Activated CD4-positive, alpha-beta T cell treated with anti-CD3 and anti-CD28 coated beads, Interleukin-2, amount 10 ng/mL, durations not matched to agents 7 days and 5 days (primary cell): ENCODE results near the gene ZNF511. TPM values are rescaled to one million over a fixed set of nuclear protein-coding genes. Genes with fewer than 3 reads are reported as not detected.
"Not testable (repeated sequence)": the region's sequence is repeated elsewhere in the genome, so short reads cannot be mapped to it uniquely, and the experiment has no call there.

ENCODE experiments used
- CTCF ChIA-PET: fragments of 350-600 bp; sonication (Branson Sonifier 250); formaldehyde crosslinking; loops from one replicate; lab custom pipeline; 2021; ENCODE audit warnings: antibody characterized with exemption; lab: Charles Lee
- POLR2A ChIA-PET: fragments of 350-600 bp; sonication (Branson Sonifier 250); formaldehyde crosslinking; loops from one replicate; lab custom pipeline; 2021; ENCODE audit warnings: antibody characterized with exemption; lab: Charles Lee
- DNase-seq: peaks from one replicate; pipeline ENCODE4 v3.0.0-alpha.2; 2020
- H3K27ac Mint-ChIP-seq: one replicate; pipeline ENCODE4 v1.8.0; 2021; ENCODE audit warnings: mild to moderate bottlenecking, moderate library complexity, mixed read lengths
- H3K27me3 Mint-ChIP-seq: one replicate; pipeline ENCODE4 v1.8.0; 2021; ENCODE audit warnings: mixed read lengths
- H3K36me3 Mint-ChIP-seq: one replicate; pipeline ENCODE4 v1.8.0; 2021; ENCODE audit warnings: low read depth, mixed read lengths
- H3K4me1 Mint-ChIP-seq: one replicate; pipeline ENCODE4 v1.8.0; 2021; ENCODE audit warnings: mixed read lengths
- H3K4me3 Mint-ChIP-seq: one replicate; pipeline ENCODE4 v1.8.0; 2021; ENCODE audit warnings: mild to moderate bottlenecking, moderate library complexity, mixed read lengths
- H3K9me3 Mint-ChIP-seq: one replicate; pipeline ENCODE4 v1.8.0; 2021; ENCODE audit warnings: mixed read lengths
- total RNA-seq, 2 experiments: library from RNA; stranded (reverse); gene quantifications; one replicate each; pipeline ENCODE4 v1.2.3, GENCODE V29; 2021

The ZNF511 gene
- total RNA-seq, 2 experiments from 2014 or later: 54.5 to 59.7 TPM

- CTCF ChIA-PET: no interaction called here
Observed at GRCh38 chr10:133313192-133313591, 4.5 kb downstream of the ZNF511 start.

GRCh38 chr10:133314911-133315310, 6.2 kb downstream of the ZNF511 start:
- H3K27me3 Mint-ChIP-seq: peaks cover 5% of the 10 kb centered on the region
- POLR2A ChIA-PET: no interaction called here
- H3K9me3 Mint-ChIP-seq: no peaks in the 10 kb centered on the region
- DNase-seq: no peak
- CTCF ChIA-PET: interaction anchor here (1.2 to 2.0 kb wide), 3 partner anchors 15 to 47 kb away, joined by 4 to 6 read pairs (median 5); no protein-coding TSS in a partner anchor
- H3K27ac Mint-ChIP-seq: no peak overlapping the region
- H3K36me3 Mint-ChIP-seq: peaks cover 17% of the 10 kb centered on the region
- no peak overlapping the region for H3K4me3 Mint-ChIP-seq
- H3K4me1 Mint-ChIP-seq: peaks cover 10% of the 10 kb centered on the region

More at GRCh38 chr10:133313192-133313591, 4.5 kb downstream of the ZNF511 start:
- POLR2A ChIA-PET: no interaction called here
- Mint-ChIP-seq H3K36me3 (peaks cover 17% of the 10 kb centered on the region), H3K9me3 (no peaks in the 10 kb centered on the region), H3K27ac (no peak overlapping the region), H3K27me3 (no peaks in the 10 kb centered on the region), H3K4me1 (peaks cover 7% of the 10 kb centered on the region), H3K4me3 (no peak overlapping the region)
- no peak for DNase-seq

- no peak for DNase-seq
- ChIA-PET CTCF (interaction anchor here (1.1 to 2.0 kb wide), 3 partner anchors 14 to 168 kb away, joined by 3 to 6 read pairs (median 5); no protein-coding TSS in a partner anchor), POLR2A (no interaction called here)
- Mint-ChIP-seq H3K4me1 (peaks cover 10% of the 10 kb centered on the region), H3K27me3 (peaks cover 5% of the 10 kb centered on the region), H3K4me3 (no peak overlapping the region), H3K27ac (no peak overlapping the region), H3K9me3 (no peaks in the 10 kb centered on the region), H3K36me3 (peaks cover 11% of the 10 kb centered on the region)
Observed at GRCh38 chr10:133315847-133316246, 7.1 kb downstream of the ZNF511 start.

GRCh38 chr10:133316266-133316665, 7.6 kb downstream of the ZNF511 start:
- POLR2A ChIA-PET: no interaction called here
- Mint-ChIP-seq H3K9me3 (no peaks in the 10 kb centered on the region), H3K27me3 (peaks cover 5% of the 10 kb centered on the region), H3K4me1 (peaks cover 10% of the 10 kb centered on the region), H3K4me3 (no peak overlapping the region), H3K36me3 (peaks cover 10% of the 10 kb centered on the region), H3K27ac (no peak overlapping the region)
- CTCF ChIA-PET: interaction anchor here (1.1 to 2.0 kb wide), 2 partner anchors 13 to 169 kb away, joined by 3 to 6 read pairs; no protein-coding TSS in a partner anchor
- DNase-seq: no peak

- no peak overlapping the region for H3K4me3 Mint-ChIP-seq
- no peak for DNase-seq
- H3K4me1 Mint-ChIP-seq: peaks cover 10% of the 10 kb centered on the region
- peaks cover 7% of the 10 kb centered on the region for H3K36me3 Mint-ChIP-seq
- peaks cover 5% of the 10 kb centered on the region for H3K27me3 Mint-ChIP-seq
- ChIA-PET CTCF (no interaction called here), POLR2A (no interaction called here)
- no peak overlapping the region for H3K27ac Mint-ChIP-seq
- H3K9me3 Mint-ChIP-seq: no peaks in the 10 kb centered on the region
Observed at GRCh38 chr10:133316732-133317131, 8.0 kb downstream of the ZNF511 start.

- CTCF ChIA-PET: interaction anchor here (0.7 to 4.0 kb wide), 4 partner anchors 11 to 58 kb away, joined by 3 to 23 read pairs (median 3); no protein-coding TSS in a partner anchor
- Mint-ChIP-seq H3K27me3 (peaks cover 5% of the 10 kb centered on the region), H3K36me3 (no peaks in the 10 kb centered on the region), H3K27ac (no peak overlapping the region), H3K4me3 (peak overlapping the region; percentile 36), H3K4me1 (peaks cover 10% of the 10 kb centered on the region), H3K9me3 (no peaks in the 10 kb centered on the region)
- DNase-seq: peak; percentile 65
- POLR2A ChIA-PET: no interaction called here
Observed at GRCh38 chr10:133318494-133319127, 9.9 kb downstream of the ZNF511 start.

- H3K4me1 Mint-ChIP-seq: peaks cover 11% of the 10 kb centered on the region
- H3K36me3 Mint-ChIP-seq, H3K27me3 Mint-ChIP-seq, H3K27ac Mint-ChIP-seq, DNase-seq, POLR2A ChIA-PET, H3K9me3 Mint-ChIP-seq, H3K4me3 Mint-ChIP-seq: not testable (repeated sequence)
- CTCF ChIA-PET: interaction anchor here (4.0 kb wide), 1 partner anchor 8 kb away, joined by 23 read pairs; no protein-coding TSS in a partner anchor
Observed at GRCh38 chr10:133320852-133321422, 12.2 kb downstream of the ZNF511 start.

GRCh38 chr10:133322064-133322709, 13.5 kb downstream of the ZNF511 start:
- H3K27ac Mint-ChIP-seq, H3K36me3 Mint-ChIP-seq, H3K4me1 Mint-ChIP-seq, POLR2A ChIA-PET, DNase-seq, H3K4me3 Mint-ChIP-seq, H3K9me3 Mint-ChIP-seq: not testable (repeated sequence)
- peaks cover 20% of the 10 kb centered on the region for H3K27me3 Mint-ChIP-seq
- CTCF ChIA-PET: interaction anchor here (4.0 kb wide), 1 partner anchor 7 kb away, joined by 23 read pairs; no protein-coding TSS in a partner anchor

GRCh38 chr10:133324198-133324792, 15.6 kb downstream of the ZNF511 start:
- POLR2A ChIA-PET: no interaction called here
- H3K9me3 Mint-ChIP-seq: no peaks in the 10 kb centered on the region
- DNase-seq: peak; percentile 50
- H3K4me1 Mint-ChIP-seq: peaks cover 6% of the 10 kb centered on the region
- H3K4me3 Mint-ChIP-seq: no peak overlapping the region
- CTCF ChIA-PET: interaction anchor here (1.0 to 1.3 kb wide), 2 partner anchors 57 to 64 kb away, joined by 3 read pairs; no protein-coding TSS in a partner anchor
- peaks cover 30% of the 10 kb centered on the region for H3K27me3 Mint-ChIP-seq
- no peak overlapping the region for H3K27ac Mint-ChIP-seq
- no peaks in the 10 kb centered on the region for H3K36me3 Mint-ChIP-seq

- no peak overlapping the region for H3K4me3 Mint-ChIP-seq
- no peak for DNase-seq
- peaks cover 7% of the 10 kb centered on the region for H3K4me1 Mint-ChIP-seq
- no peak overlapping the region for H3K27ac Mint-ChIP-seq
- no peaks in the 10 kb centered on the region for H3K9me3 Mint-ChIP-seq
- peaks cover 31% of the 10 kb centered on the region for H3K27me3 Mint-ChIP-seq
- H3K36me3 Mint-ChIP-seq: no peaks in the 10 kb centered on the region
- ChIA-PET CTCF (interaction anchor here (1.1 kb wide), 1 partner anchor 9 kb away, joined by 4 read pairs; no protein-coding TSS in a partner anchor), POLR2A (no interaction called here)
Observed at GRCh38 chr10:133324857-133325260, 16.1 kb downstream of the ZNF511 start.

GRCh38 chr10:133325440-133326222, 16.9 kb downstream of the ZNF511 start:
- CTCF ChIA-PET: interaction anchor here (1.1 kb wide), 1 partner anchor 9 kb away, joined by 4 read pairs; no protein-coding TSS in a partner anchor
- H3K4me1 Mint-ChIP-seq: peaks cover 7% of the 10 kb centered on the region
- no peak overlapping the region for H3K27ac Mint-ChIP-seq
- no peaks in the 10 kb centered on the region for H3K36me3 Mint-ChIP-seq
- no peaks in the 10 kb centered on the region for H3K9me3 Mint-ChIP-seq
- POLR2A ChIA-PET: no interaction called here
- peaks cover 33% of the 10 kb centered on the region for H3K27me3 Mint-ChIP-seq
- peak overlapping the region; percentile 43 for H3K4me3 Mint-ChIP-seq
- DNase-seq: no peak

- no peak for DNase-seq
- Mint-ChIP-seq H3K36me3 (no peaks in the 10 kb centered on the region), H3K27me3 (peaks cover 38% of the 10 kb centered on the region), H3K4me1 (peaks cover 7% of the 10 kb centered on the region), H3K27ac (no peak overlapping the region), H3K4me3 (no peak overlapping the region), H3K9me3 (no peaks in the 10 kb centered on the region)
- CTCF ChIA-PET: no interaction called here
- POLR2A ChIA-PET: no interaction called here
Observed at GRCh38 chr10:133326223-133326551, 17.5 kb downstream of the ZNF511 start.
